ENCODE results near the gene KERA.

Gene KERA

GRCh38 chr12:91073426-91073825 is 15.6 kb upstream of the KERA start:
- DNase-seq (ENCODE audit: low read depth) = no peak

- DNase-seq (ENCODE audit: low read depth) = no peak
These were observed 15.1 kb upstream of the KERA start for GRCh38 chr12:91072931-91073330.

GRCh38 chr12:91070936-91071335 is 13.1 kb upstream of the KERA start:
- DNase-seq (ENCODE audit: low read depth) = no peak

- DNase-seq (ENCODE audit: low read depth) = no peak
These were observed 7.6 kb upstream of the KERA start for GRCh38 chr12:91065396-91065795.

- no peak for DNase-seq (ENCODE audit: low read depth)
These were observed 6.8 kb upstream of the KERA start for GRCh38 chr12:91064640-91065039.

- DNase-seq (ENCODE audit: low read depth) = no peak
These were observed 3.3 kb upstream of the KERA start for GRCh38 chr12:91061091-91061490.

GRCh38 chr12:91059211-91059610 is 1.4 kb upstream of the KERA start:
- DNase-seq (ENCODE audit: low read depth) = no peak

GRCh38 chr12:91058786-91059185 is 962 bp upstream of the KERA start:
- DNase-seq (ENCODE audit: low read depth) = no peak

GRCh38 chr12:91056488-91056887 is 1.3 kb downstream of the KERA start:
- no peak for DNase-seq (ENCODE audit: low read depth)

- no peak for DNase-seq (ENCODE audit: low read depth)
These were observed 1.8 kb downstream of the KERA start for GRCh38 chr12:91055976-91056375.

GRCh38 chr12:91053951-91054715 is 3.7 kb downstream of the KERA start:
- DNase-seq (ENCODE audit: low read depth) = no peak

- no peak for DNase-seq (ENCODE audit: low read depth)
These were observed 5.8 kb downstream of the KERA start for GRCh38 chr12:91052026-91052425.

GRCh38 chr12:91044586-91044985 is 13.2 kb downstream of the KERA start:
- DNase-seq (ENCODE audit: low read depth) = no peak

- DNase-seq (ENCODE audit: low read depth) = no peak
These were observed 14.4 kb downstream of the KERA start for GRCh38 chr12:91043408-91043807.

GRCh38 chr12:91040096-91040755 is 17.6 kb downstream of the KERA start:
- no peak for DNase-seq (ENCODE audit: low read depth)

- no peak for DNase-seq (ENCODE audit: low read depth)
These were observed 20.5 kb downstream of the KERA start for GRCh38 chr12:91037276-91037675.

- DNase-seq (ENCODE audit: low read depth) = no peak
These were observed 24.6 kb downstream of the KERA start for GRCh38 chr12:91033251-91033650.

- no peak for DNase-seq (ENCODE audit: low read depth)
These were observed 34.4 kb downstream of the KERA start for GRCh38 chr12:91023326-91024004.

GRCh38 chr12:91021076-91021475 is 36.7 kb downstream of the KERA start:
- DNase-seq (ENCODE audit: low read depth) = no peak

GRCh38 chr12:91019455-91019854 is 38.4 kb downstream of the KERA start:
- DNase-seq (ENCODE audit: low read depth) = no peak

GRCh38 chr12:91017511-91018263 is 40.1 kb downstream of the KERA start:
- DNase-seq (ENCODE audit: low read depth) = no peak

- no peak for DNase-seq (ENCODE audit: low read depth)
These were observed 40.8 kb downstream of the KERA start for GRCh38 chr12:91017043-91017442.
